Neural progenitor cell (in vitro differentiated cells): ENCODE data around the gene INSRR. TPM values are rescaled to one million over a fixed set of nuclear protein-coding genes. Genes with fewer than 3 reads are reported as not detected.

Experiments used
- DNase-seq: peaks from one replicate; pipeline ENCODE4 v3.0.0-alpha.2; 2016; ENCODE audit warnings: low spot score
- H2AFZ ChIP-seq: fragments of 200-600 bp; sonication (generic); replicated peaks from 2 replicates; pipeline ENCODE4 v1.6.1; 2016; ENCODE audit warnings: antibody characterized with exemption
- H3F3A ChIP-seq: fragments of 200-600 bp; sonication (generic); 2 replicates; pipeline ENCODE4 v1.6.1; 2016; ENCODE audit warnings: antibody characterized with exemption, low read depth
- H3K27ac ChIP-seq: fragments of 200-600 bp; sonication (generic); 2 replicates; pipeline ENCODE4 v1.5.1; 2016; ENCODE audit warnings: mild to moderate bottlenecking
- H3K27me3 ChIP-seq: fragments of 200-600 bp; sonication (generic); 2 replicates; pipeline ENCODE4 v1.6.1; 2016; ENCODE audit warnings: mild to moderate bottlenecking, moderate library complexity
- H3K36me3 ChIP-seq: fragments of 200-600 bp; sonication (generic); 2 replicates; pipeline ENCODE4 v1.5.1; 2016
- H3K4me1 ChIP-seq: fragments of 200-600 bp; sonication (generic); 2 replicates; pipeline ENCODE4 v1.6.1; 2016; ENCODE audit warnings: mixed run types
- H3K4me2 ChIP-seq: fragments of 200-600 bp; sonication (generic); 2 replicates; pipeline ENCODE4 v1.6.1; 2016
- H3K4me3 ChIP-seq: fragments of 200-600 bp; sonication (generic); 2 replicates; pipeline ENCODE4 v1.5.1; 2016
- H3K79me2 ChIP-seq: fragments of 200-600 bp; sonication (generic); 2 replicates; pipeline ENCODE4 v1.6.1; 2016; ENCODE audit warnings: low read depth
- H3K9ac ChIP-seq: fragments of 200-600 bp; sonication (generic); 2 replicates; pipeline ENCODE4 v1.6.1; 2016
- H3K9me3 ChIP-seq: fragments of 200-600 bp; sonication (generic); 2 replicates; pipeline ENCODE4 v1.5.1; 2016; ENCODE audit warnings: low read depth
- H4K20me1 ChIP-seq: fragments of 200-600 bp; sonication (generic); 2 replicates; pipeline ENCODE4 v1.6.1; 2016; ENCODE audit warnings: low read depth
- H3K27ac Mint-ChIP-seq: 3 replicates; pipeline ENCODE4 v1.8.0; 2021; ENCODE audit warnings: mixed read lengths
- H3K27me3 Mint-ChIP-seq: 2 replicates; pipeline ENCODE4 v1.8.0; 2022; ENCODE audit warnings: low read depth, mild to moderate bottlenecking, inconsistent platforms, moderate library complexity, mixed read lengths; ENCODE audit not compliant: insufficient read depth
- H3K36me3 Mint-ChIP-seq: 3 replicates; pipeline ENCODE4 v1.8.0; 2021; ENCODE audit warnings: mixed read lengths
- H3K4me1 Mint-ChIP-seq: 3 replicates; pipeline ENCODE4 v1.8.0; 2021; ENCODE audit warnings: mixed read lengths
- H3K4me3 Mint-ChIP-seq: 3 replicates; pipeline ENCODE4 v1.8.0; 2021; ENCODE audit warnings: mild to moderate bottlenecking, moderate library complexity, mixed read lengths
- H3K9me3 Mint-ChIP-seq: 3 replicates; pipeline ENCODE4 v1.8.0; 2020; ENCODE audit warnings: mixed read lengths
- EZH2 ChIP-seq: fragments of 200-600 bp; sonication (generic); IDR thresholded peaks from 2 replicates; pipeline ENCODE4 v1.6.1; 2017; ENCODE audit warnings: antibody characterized with exemption, mild to moderate bottlenecking, moderate library complexity
- EZH2phosphoT487 ChIP-seq: fragments of 200-600 bp; sonication (generic); IDR thresholded peaks from 2 replicates; pipeline ENCODE4 v1.6.1; 2017; ENCODE audit warnings: antibody characterized with exemption
- total RNA-seq: library from RNA; depleted of rRNA; stranded (reverse); fragments of >200 nt; gene quantifications from 2 replicates; pipeline ENCODE4 v1.2.3, GENCODE V29; 2015; ENCODE audit warnings: low replicate concordance
- TF ChIP-seq, protein P1 (sequence below): fragments of 200-600 bp; sonication (generic); IDR thresholded peaks from 2 replicates; pipeline ENCODE4 v1.5.1; 2017; ENCODE audit warnings: antibody characterized with exemption, mild to moderate bottlenecking

The INSRR gene
- total RNA-seq, 1 donor from 2014 or later, result not detected

DNA sequence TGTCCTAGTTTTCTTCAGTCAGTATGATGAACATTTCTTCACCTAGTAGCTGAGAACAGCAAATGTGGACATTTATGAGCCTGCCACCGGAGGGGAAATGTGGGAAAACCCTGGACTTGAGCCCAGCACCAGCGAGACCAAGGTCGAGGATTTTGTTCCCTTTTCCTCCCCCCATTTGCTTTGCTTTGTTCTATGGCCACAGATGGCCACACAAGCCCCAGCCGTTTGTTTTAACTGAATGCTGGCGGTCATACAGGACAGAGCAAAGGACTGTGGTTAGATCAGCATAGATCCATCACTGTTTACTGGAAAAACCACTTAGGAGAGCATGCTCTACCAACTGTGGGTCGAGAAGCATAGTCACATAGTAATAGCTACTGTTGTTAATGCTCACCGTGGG lies 63.1 kb downstream of the INSRR start:
- Mint-ChIP-seq H3K4me1 (no peaks in the 10 kb centered on the region), H3K36me3 (peaks cover 33% of the 10 kb centered on the region), H3K27ac (no peak overlapping the region), H3K27me3 (no peaks in the 10 kb centered on the region), H3K4me3 (no peak overlapping the region), H3K9me3 (no peaks in the 10 kb centered on the region)
- Histone ChIP-seq H3F3A (peaks cover 17% of the 10 kb centered on the region), H3K4me3 (no peak overlapping the region), H2AFZ (no peak overlapping the region), H3K4me1 (no peaks in the 10 kb centered on the region), H3K36me3 (peaks cover 19% of the 10 kb centered on the region), H3K9ac (no peak overlapping the region), H3K79me2 (no peaks in the 10 kb centered on the region), H3K27ac (no peak overlapping the region), H4K20me1 (peaks cover 9% of the 10 kb centered on the region), H3K4me2 (no peak overlapping the region), H3K9me3 (no peaks in the 10 kb centered on the region), H3K27me3 (no peaks in the 10 kb centered on the region)
- no peak for TF ChIP-seq EZH2
- TF ChIP-seq, protein P1, sequence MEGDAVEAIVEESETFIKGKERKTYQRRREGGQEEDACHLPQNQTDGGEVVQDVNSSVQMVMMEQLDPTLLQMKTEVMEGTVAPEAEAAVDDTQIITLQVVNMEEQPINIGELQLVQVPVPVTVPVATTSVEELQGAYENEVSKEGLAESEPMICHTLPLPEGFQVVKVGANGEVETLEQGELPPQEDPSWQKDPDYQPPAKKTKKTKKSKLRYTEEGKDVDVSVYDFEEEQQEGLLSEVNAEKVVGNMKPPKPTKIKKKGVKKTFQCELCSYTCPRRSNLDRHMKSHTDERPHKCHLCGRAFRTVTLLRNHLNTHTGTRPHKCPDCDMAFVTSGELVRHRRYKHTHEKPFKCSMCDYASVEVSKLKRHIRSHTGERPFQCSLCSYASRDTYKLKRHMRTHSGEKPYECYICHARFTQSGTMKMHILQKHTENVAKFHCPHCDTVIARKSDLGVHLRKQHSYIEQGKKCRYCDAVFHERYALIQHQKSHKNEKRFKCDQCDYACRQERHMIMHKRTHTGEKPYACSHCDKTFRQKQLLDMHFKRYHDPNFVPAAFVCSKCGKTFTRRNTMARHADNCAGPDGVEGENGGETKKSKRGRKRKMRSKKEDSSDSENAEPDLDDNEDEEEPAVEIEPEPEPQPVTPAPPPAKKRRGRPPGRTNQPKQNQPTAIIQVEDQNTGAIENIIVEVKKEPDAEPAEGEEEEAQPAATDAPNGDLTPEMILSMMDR, result no peak
- no peak for TF ChIP-seq EZH2phosphoT487
- DNase-seq, result no peak

DNA sequence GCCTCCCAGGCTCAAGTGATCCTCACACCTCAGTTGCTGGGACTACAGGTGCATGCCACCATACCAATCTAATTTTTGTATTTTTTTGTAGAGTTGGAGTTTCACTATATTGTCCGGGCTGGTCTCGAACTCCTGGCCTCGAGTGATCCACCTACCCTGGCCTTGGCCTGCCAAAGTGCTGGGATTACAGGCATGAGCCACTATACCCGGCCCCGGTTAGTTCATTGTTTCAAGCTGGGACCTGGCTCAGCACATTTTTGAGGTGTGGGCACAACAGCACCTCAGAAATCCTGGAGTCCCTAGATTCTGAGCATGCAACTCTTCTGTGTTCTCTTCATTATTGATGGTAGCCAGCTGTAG lies 63.6 kb downstream of the INSRR start:
- Histone ChIP-seq H3K9ac (no peak overlapping the region), H3K79me2 (no peaks in the 10 kb centered on the region), H3K27ac (no peak overlapping the region), H3K9me3 (no peaks in the 10 kb centered on the region), H4K20me1 (peaks cover 14% of the 10 kb centered on the region), H3F3A (peaks cover 17% of the 10 kb centered on the region), H3K27me3 (no peaks in the 10 kb centered on the region), H3K4me1 (no peaks in the 10 kb centered on the region), H2AFZ (no peak overlapping the region), H3K4me2 (no peak overlapping the region), H3K4me3 (no peak overlapping the region), H3K36me3 (peaks cover 19% of the 10 kb centered on the region)
- H3K36me3 Mint-ChIP-seq, result peaks cover 33% of the 10 kb centered on the region
- H3K27me3 Mint-ChIP-seq, result no peaks in the 10 kb centered on the region
- no peak for TF ChIP-seq EZH2
- TF ChIP-seq, protein P1, result no peak
- TF ChIP-seq EZH2phosphoT487, result no peak
- no peaks in the 10 kb centered on the region for H3K9me3 Mint-ChIP-seq
- no peak for DNase-seq
- H3K27ac Mint-ChIP-seq, result no peak overlapping the region
- no peak overlapping the region for H3K4me3 Mint-ChIP-seq
- H3K4me1 Mint-ChIP-seq, result no peaks in the 10 kb centered on the region

DNA sequence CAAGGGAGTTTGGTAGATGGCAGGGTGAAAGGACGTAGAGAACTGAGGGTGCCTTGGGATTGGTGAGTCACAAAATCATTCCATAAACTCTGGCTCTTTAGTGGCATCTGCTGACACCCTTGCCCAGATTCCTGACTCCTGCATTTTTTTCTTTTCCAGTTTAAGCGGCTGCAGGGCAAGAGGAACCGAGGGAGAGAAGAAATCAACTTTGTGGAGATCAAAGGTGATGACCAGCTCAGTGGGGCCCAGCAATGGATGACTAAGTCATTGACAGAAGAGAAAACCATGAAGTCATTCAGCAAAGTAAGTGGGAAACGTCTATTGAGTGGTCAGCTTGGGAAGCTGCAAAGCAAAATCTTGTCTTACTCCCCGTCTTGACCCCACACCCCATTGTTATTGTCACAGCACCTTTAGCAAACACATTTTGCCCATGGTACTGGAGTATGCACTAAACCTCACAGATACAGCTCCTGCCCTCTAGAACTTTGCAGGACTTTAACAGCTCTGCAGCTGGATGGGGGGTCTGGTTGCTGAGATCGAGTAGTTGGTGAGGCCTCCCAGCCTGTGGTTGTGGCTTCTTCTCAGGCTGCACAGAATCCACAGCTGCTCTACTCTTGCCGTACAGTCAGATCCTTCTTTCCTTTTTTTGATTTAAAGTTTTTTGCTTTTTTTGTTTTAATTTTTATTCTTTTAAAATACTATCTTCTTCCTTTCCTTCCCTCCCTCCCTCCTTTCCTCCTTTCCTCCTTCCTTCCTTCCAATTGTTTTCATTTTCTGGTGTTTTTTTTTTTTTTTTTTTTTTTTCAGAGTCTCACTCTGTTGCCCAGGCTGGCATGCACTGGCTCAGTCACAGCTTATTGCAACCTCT lies 64.2 kb downstream of the INSRR start:
- H3K27me3 ChIP-seq, result no peaks in the 10 kb centered on the region
- no peak overlapping the region for H3K27ac ChIP-seq
- Mint-ChIP-seq H3K4me1 (no peaks in the 10 kb centered on the region), H3K36me3 (peaks cover 35% of the 10 kb centered on the region), H3K27me3 (no peaks in the 10 kb centered on the region), H3K9me3 (no peaks in the 10 kb centered on the region), H3K4me3 (no peak overlapping the region), H3K27ac (no peak overlapping the region)
- no peak overlapping the region for H3K4me3 ChIP-seq
- H3K79me2 ChIP-seq, result no peaks in the 10 kb centered on the region
- no peak for DNase-seq
- peaks cover 19% of the 10 kb centered on the region for H3K36me3 ChIP-seq
- no peak overlapping the region for H3K4me2 ChIP-seq
- no peak overlapping the region for H3K9ac ChIP-seq
- TF ChIP-seq EZH2phosphoT487, result no peak
- TF ChIP-seq EZH2, result no peak
- TF ChIP-seq, protein P1, result no peak
- peaks cover 20% of the 10 kb centered on the region for H4K20me1 ChIP-seq
- H2AFZ ChIP-seq, result no peak overlapping the region
- H3K4me1 ChIP-seq, result no peaks in the 10 kb centered on the region
- H3K9me3 ChIP-seq, result no peaks in the 10 kb centered on the region
- H3F3A ChIP-seq, result peaks cover 17% of the 10 kb centered on the region

Other genes starting within 250 kb of the INSRR start
- gene HAPLN2, start 239.7 kb downstream of the INSRR start, total RNA-seq, result 0.65 TPM in 1 of 2 replicates, not detected in the other
- gene BCAN, start 217.0 kb downstream of the INSRR start, total RNA-seq, result 0.46 TPM in 1 of 2 replicates, not detected in the other
- gene NES, start 181.7 kb downstream of the INSRR start, total RNA-seq, result 83.8 and 219 TPM in 2 replicates
- gene CRABP2, start 153.5 kb downstream of the INSRR start, total RNA-seq, result 110 and 156 TPM in 2 replicates
- gene METTL25B, start 130.6 kb downstream of the INSRR start, total RNA-seq, result 21.4 and 26.5 TPM in 2 replicates
- gene ISG20L2, start 130.4 kb downstream of the INSRR start, total RNA-seq, result 17.4 and 23.7 TPM in 2 replicates
- gene MRPL24, start 118.0 kb downstream of the INSRR start, total RNA-seq, result 21.4 and 24.7 TPM in 2 replicates
- gene HDGF, start 107.4 kb downstream of the INSRR start, total RNA-seq, result 246 and 366 TPM in 2 replicates
- 30.1 and 43.1 TPM in 2 replicates for gene PRCC, start 91.6 kb downstream of the INSRR start, total RNA-seq
- gene SH2D2A, start 42.3 kb downstream of the INSRR start, total RNA-seq, result 1.2 TPM in 1 of 2 replicates, not detected in the other
- gene NTRK1, start 1.7 kb upstream of the INSRR start, total RNA-seq, result 0.15 TPM in 1 of 2 replicates, not detected in the other
- 0.06 TPM in 1 of 2 replicates, not detected in the other for gene PEAR1, start 34.6 kb upstream of the INSRR start, total RNA-seq
- not detected in 2 replicates for gene LRRC71, start 61.5 kb upstream of the INSRR start, total RNA-seq
- gene ARHGEF11, start 186.6 kb upstream of the INSRR start, total RNA-seq, result 31.9 and 33.8 TPM in 2 replicates
- 0.25 TPM in 1 of 2 replicates, not detected in the other for gene ETV3L, start 240.7 kb upstream of the INSRR start, total RNA-seq